ENCODE results near the gene WWTR1. TPM values are rescaled to one million over a fixed set of nuclear protein-coding genes. Genes with fewer than 3 reads are reported as not detected.

The WWTR1 gene
- total RNA-seq, 1 donor from 2014 or later = 52.0 TPM

GRCh38 chr3:149490260-149490971 lies 167.4 kb downstream of the WWTR1 start:
- no peak for DNase-seq (ENCODE audit: low read depth)
- TF ChIP-seq CTCF (conservative IDR thresholded peaks at IDR 0.05; ENCODE audit: low read depth, low read length) = no peak
- H3K4me3 ChIP-seq (ENCODE audit: low read depth, low read length) = no peak overlapping the region

GRCh38 chr3:149489060-149489690 lies 168.7 kb downstream of the WWTR1 start:
- DNase-seq (ENCODE audit: low read depth) = no peak

GRCh38 chr3:149487598-149488197 lies 170.1 kb downstream of the WWTR1 start:
- peak; percentile 56 for TF ChIP-seq CTCF (conservative IDR thresholded peaks at IDR 0.05; ENCODE audit: low read depth, low read length)
- DNase-seq (ENCODE audit: low read depth) = no peak
- no peak overlapping the region for H3K4me3 ChIP-seq (ENCODE audit: low read depth, low read length)

More at GRCh38 chr3:149489060-149489690, 168.7 kb downstream of the WWTR1 start:
- TF ChIP-seq CTCF (conservative IDR thresholded peaks at IDR 0.05; ENCODE audit: low read depth, low read length) = peak; percentile 75
- H3K4me3 ChIP-seq (ENCODE audit: low read depth, low read length) = no peak overlapping the region

GRCh38 chr3:149486726-149487125 lies 171.1 kb downstream of the WWTR1 start:
- H3K4me3 ChIP-seq (ENCODE audit: low read depth, low read length) = no peak overlapping the region
- TF ChIP-seq CTCF (conservative IDR thresholded peaks at IDR 0.05; ENCODE audit: low read depth, low read length) = no peak
- DNase-seq (ENCODE audit: low read depth) = no peak

- no peak for TF ChIP-seq CTCF (conservative IDR thresholded peaks at IDR 0.05; ENCODE audit: low read depth, low read length)
These were observed 176.3 kb downstream of the WWTR1 start for GRCh38 chr3:149481491-149481890.

GRCh38 chr3:149481056-149481455 lies 176.8 kb downstream of the WWTR1 start:
- TF ChIP-seq CTCF (conservative IDR thresholded peaks at IDR 0.05; ENCODE audit: low read depth, low read length) = no peak
- DNase-seq (ENCODE audit: low read depth) = no peak
- no peak overlapping the region for H3K4me3 ChIP-seq (ENCODE audit: low read depth, low read length)

More at GRCh38 chr3:149481491-149481890, 176.3 kb downstream of the WWTR1 start:
- H3K4me3 ChIP-seq (ENCODE audit: low read depth, low read length) = no peak overlapping the region
- no peak for DNase-seq (ENCODE audit: low read depth)
